Glutamatergic neuron (in vitro differentiated cells): ENCODE measurements around the gene PCGF6. TPM values are rescaled to one million over a fixed set of nuclear protein-coding genes. Genes with fewer than 3 reads are reported as not detected.

Source experiments
- DNase-seq: peaks from one replicate; pipeline ENCODE4 v3.0.0; 2022
- H3K27ac Mint-ChIP-seq: one replicate; pipeline ENCODE4 v1.8.0; 2020; ENCODE audit warnings: mild to moderate bottlenecking, mixed read lengths, inconsistent platforms; ENCODE audit not compliant: unreplicated experiment
- H3K27me3 Mint-ChIP-seq: one replicate; pipeline ENCODE4 v1.8.0; 2020; ENCODE audit warnings: mild to moderate bottlenecking, moderate library complexity, mixed read lengths, inconsistent platforms; ENCODE audit not compliant: unreplicated experiment
- H3K36me3 Mint-ChIP-seq: one replicate; pipeline ENCODE4 v1.8.0; 2020; ENCODE audit warnings: mild to moderate bottlenecking, mixed read lengths, inconsistent platforms; ENCODE audit not compliant: unreplicated experiment
- H3K4me1 Mint-ChIP-seq: one replicate; pipeline ENCODE4 v1.8.0; 2020; ENCODE audit warnings: mild to moderate bottlenecking, low read depth, mixed read lengths, inconsistent platforms; ENCODE audit not compliant: unreplicated experiment
- H3K4me3 Mint-ChIP-seq: one replicate; pipeline ENCODE4 v1.8.0; 2020; ENCODE audit warnings: mild to moderate bottlenecking, mixed read lengths, inconsistent platforms; ENCODE audit not compliant: unreplicated experiment
- H3K9me3 Mint-ChIP-seq: one replicate; pipeline ENCODE4 v1.8.0; 2020; ENCODE audit warnings: mild to moderate bottlenecking, moderate library complexity, mixed read lengths, inconsistent platforms; ENCODE audit not compliant: unreplicated experiment
- CTCF ChIP-seq: fragments of 200-600 bp; sonication (generic); IDR thresholded peaks from one replicate; pipeline ENCODE4 v1.5.0; 2021; ENCODE audit not compliant: partially characterized antibody, unreplicated experiment
- total RNA-seq: library from RNA; stranded (reverse); fragmentation: NEBNext Ultra II Directional; extraction: Animal tissue kit (Norgen Biotek cat#: 25700); gene quantifications from one replicate; pipeline ENCODE4 v1.2.1, GENCODE V29; 2021; ENCODE audit not compliant: unreplicated experiment

PCGF6 gene
- total RNA-seq, 1 donor from 2014 or later = 7.4 TPM

DNA sequence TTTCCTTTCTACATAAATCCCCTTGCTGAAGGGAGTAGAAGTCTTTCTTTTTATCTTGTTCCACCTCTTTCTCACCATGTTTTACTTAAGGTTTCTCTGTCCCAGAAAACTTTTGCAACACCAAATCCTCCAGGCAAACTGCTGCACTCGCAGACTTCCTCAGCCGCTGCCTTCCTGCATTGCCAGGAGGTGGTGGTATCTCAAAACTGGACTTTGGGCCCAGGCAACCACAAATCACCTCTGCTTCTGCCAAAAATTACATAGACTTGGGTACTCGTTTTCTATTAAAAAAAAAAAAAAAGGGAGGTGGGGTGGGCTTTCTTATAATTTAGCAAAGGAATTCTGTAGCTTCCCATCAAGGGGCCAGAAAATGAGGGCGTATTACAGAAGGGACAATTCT, 59.4 kb downstream of the PCGF6 start:
- Mint-ChIP-seq H3K27me3 (no peaks in the 10 kb centered on the region), H3K4me3 (no peak overlapping the region), H3K27ac (no peak overlapping the region), H3K36me3 (peaks cover 13% of the 10 kb centered on the region), H3K9me3 (no peaks in the 10 kb centered on the region), H3K4me1 (peaks cover 2% of the 10 kb centered on the region)
- no peak for TF ChIP-seq CTCF
- no peak for DNase-seq

DNA sequence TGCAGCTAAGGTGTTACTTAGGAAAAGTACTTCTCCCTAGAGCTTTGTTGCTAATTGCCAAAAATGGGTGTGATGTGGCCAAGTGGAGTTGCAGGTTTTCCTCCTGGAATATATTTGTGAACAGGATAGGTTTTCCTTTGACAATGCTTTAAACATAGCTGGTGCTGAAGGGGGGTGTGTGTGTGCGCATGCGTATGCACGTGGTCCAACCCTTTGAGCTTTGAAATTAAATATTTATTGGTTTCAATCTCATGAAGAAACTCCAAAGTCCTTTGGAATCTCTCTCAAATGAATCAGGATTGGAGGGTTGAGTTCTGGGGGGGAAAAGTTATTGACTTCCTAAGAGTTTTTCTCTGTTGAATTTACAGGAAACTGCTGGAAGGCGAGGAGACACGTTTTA, 62.9 kb downstream of the PCGF6 start:
- H3K9me3 Mint-ChIP-seq = peaks cover 2% of the 10 kb centered on the region
- no peak overlapping the region for H3K27ac Mint-ChIP-seq
- H3K4me1 Mint-ChIP-seq = peaks cover 9% of the 10 kb centered on the region
- H3K36me3 Mint-ChIP-seq = peaks cover 13% of the 10 kb centered on the region
- no peak for DNase-seq
- no peak overlapping the region for H3K4me3 Mint-ChIP-seq
- TF ChIP-seq CTCF = no peak
- H3K27me3 Mint-ChIP-seq = peaks cover 3% of the 10 kb centered on the region

GRCh38 chr10:103284170-103284569, 66.8 kb downstream of the PCGF6 start:
- Mint-ChIP-seq H3K36me3 (peaks cover 18% of the 10 kb centered on the region), H3K4me3 (no peak overlapping the region), H3K4me1 (peaks cover 27% of the 10 kb centered on the region), H3K27ac (no peak overlapping the region), H3K27me3 (peaks cover 13% of the 10 kb centered on the region), H3K9me3 (peaks cover 15% of the 10 kb centered on the region)
- DNase-seq = no peak
- no peak for TF ChIP-seq CTCF

DNA sequence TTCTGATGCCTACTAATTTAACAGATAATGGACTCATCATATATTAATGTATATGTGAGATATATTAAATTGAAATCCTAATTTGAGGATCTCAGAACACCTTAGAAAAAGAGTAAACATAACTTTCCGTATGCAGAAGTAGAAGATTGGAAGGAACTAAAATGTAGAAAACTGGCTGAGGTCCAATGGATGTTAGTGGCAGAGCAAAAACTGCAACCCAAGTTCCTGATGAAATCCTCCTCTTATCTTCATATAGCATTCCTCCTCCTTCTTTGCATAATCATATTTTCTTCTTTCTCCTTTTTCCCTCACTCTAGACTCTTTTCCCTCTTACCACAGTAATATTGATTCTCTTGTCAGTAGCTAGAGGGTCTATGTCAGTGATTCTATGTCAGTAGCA, 68.0 kb downstream of the PCGF6 start:
- peaks cover 23% of the 10 kb centered on the region for H3K36me3 Mint-ChIP-seq
- DNase-seq = no peak
- H3K4me1 Mint-ChIP-seq = peaks cover 27% of the 10 kb centered on the region
- no peak for TF ChIP-seq CTCF
- peaks cover 24% of the 10 kb centered on the region for H3K9me3 Mint-ChIP-seq
- H3K27me3 Mint-ChIP-seq = peaks cover 21% of the 10 kb centered on the region
- peak overlapping the region; percentile 69 for H3K27ac Mint-ChIP-seq
- H3K4me3 Mint-ChIP-seq = peak overlapping the region; percentile 100

- no peak for TF ChIP-seq CTCF
- Mint-ChIP-seq H3K9me3 (peaks cover 28% of the 10 kb centered on the region), H3K4me1 (peaks cover 27% of the 10 kb centered on the region), H3K36me3 (peaks cover 23% of the 10 kb centered on the region), H3K27me3 (peaks cover 24% of the 10 kb centered on the region), H3K4me3 (peak overlapping the region; percentile 100), H3K27ac (peak overlapping the region; percentile 100)
- DNase-seq = peak; percentile 97
These were observed 69.2 kb downstream of the PCGF6 start for GRCh38 chr10:103281753-103282152.
